A172 (cell line): ENCODE results near the gene HMGXB4. TPM values are rescaled to one million over a fixed set of nuclear protein-coding genes. Genes with fewer than 3 reads are reported as not detected.

Experiments used
- DNase-seq: peaks from one replicate; pipeline ENCODE4 v3.0.0-alpha.2; 2015; ENCODE audit warnings: low spot score
- total RNA-seq: library from RNA; depleted of rRNA; stranded (reverse); fragments of >200 nt; shearing (Covaris generic); gene quantifications from 2 replicates; pipeline ENCODE4 v1.2.3, GENCODE V29; 2014

Gene HMGXB4
- total RNA-seq, 1 experiment from 2014 or later = 12.9 TPM

- no peak for DNase-seq
Observed at GRCh38 chr22:35310556-35311550, 53.6 kb downstream of the HMGXB4 start.

DNA sequence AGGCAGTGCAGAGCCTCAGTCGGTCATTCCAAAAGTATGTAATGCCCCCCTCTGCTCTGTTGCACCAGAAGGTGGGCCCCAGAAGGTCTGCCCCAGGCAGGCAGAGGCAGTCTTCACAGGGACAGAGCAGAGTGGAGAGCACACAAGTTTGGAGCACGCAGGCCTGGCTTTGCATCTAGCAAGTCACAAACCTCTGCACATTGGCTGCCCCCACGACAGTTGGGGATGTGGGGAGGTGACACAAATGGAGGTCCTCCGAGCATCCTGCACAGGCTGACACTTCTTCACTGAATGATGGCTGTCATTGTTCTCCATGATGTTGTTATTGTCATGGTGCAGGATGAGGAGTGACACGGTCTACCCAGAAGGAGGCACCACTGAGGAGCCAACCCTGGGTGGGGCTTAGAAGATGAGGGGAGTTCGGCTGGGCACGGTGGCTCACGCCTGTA is 54.3 kb downstream of the HMGXB4 start:
- DNase-seq = no peak

DNA sequence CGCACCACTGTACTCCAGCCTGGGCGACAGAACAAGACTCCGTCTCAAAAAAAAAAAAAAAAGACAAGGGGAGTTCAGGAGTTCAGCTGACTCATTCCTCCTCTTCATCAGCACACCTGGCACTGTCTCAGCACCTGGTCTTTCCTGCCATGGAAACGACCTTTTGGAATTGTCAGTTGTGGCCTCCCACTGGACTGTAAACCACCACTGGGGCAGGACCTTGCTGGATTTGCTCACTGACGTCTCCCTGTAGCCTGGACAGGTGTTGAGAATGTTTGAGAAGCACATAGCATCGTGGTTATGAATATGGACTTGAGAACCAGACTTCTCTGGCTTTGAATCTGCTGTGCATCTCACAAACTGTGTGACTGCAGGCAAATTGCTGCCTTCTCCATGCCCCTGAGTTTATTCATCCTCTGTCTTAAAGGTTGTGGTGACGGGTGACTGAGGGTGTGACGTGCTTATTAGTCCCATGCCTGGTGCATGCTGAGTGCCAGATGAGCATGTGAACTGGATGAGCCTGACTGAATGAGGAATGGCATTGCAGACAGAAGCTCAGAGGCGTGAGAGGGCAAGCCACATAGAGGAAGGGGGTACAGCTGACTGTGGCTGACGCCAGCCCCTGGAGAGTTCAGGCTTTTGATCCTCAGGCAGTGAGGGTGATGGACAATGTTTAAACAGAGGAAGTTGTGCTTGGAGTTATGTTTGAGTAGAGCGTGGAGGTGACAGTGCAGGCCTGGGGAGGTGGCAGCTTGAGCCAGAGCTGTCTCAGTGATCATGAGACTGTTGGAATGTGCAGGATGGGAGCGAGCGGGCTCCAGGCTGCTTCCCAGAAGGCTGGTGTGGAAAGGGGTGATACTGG is 55.1 kb downstream of the HMGXB4 start:
- DNase-seq = peak; percentile 67

GRCh38 chr22:35313311-35314121 is 56.2 kb downstream of the HMGXB4 start:
- peak; percentile 87 for DNase-seq

DNA sequence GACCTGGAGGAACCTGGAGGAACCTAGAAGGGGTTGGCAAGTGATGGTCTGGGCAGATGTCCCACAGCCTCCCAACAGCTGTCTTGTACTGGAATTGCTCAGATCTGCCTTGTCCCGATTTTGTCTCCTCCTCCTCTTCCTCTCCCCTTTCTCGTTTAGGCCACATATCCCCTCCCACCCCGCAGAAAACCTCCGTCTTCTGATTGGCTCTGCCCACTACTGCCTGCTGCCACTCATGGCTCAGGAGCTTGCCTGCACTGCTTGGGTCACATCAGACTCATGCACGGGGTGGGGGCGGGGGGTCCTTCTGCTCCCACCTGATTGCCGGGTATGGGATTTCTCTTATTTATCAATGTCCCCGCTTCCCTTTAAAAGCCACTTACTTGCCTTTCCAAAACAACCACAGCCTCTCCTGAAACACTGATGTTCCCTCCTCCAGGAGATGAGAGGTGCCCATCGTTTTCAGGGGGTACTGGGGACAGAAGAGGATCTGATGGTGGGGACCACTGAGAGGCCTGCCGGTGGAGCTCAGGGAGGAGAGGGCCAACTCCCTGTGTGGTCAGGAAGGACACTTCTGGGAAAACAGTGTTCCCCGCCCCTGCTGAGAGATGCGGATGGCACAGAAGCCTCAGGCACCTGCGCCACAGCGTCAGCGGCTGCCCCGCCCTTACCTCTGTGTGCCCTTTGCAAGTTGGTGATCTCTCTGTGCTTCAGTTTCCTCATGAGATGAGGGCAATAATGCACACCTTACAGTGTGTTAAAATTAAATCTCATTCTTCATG is 57.1 kb downstream of the HMGXB4 start:
- no peak for DNase-seq

GRCh38 chr22:35315141-35315854 is 58.0 kb downstream of the HMGXB4 start:
- no peak for DNase-seq

DNA sequence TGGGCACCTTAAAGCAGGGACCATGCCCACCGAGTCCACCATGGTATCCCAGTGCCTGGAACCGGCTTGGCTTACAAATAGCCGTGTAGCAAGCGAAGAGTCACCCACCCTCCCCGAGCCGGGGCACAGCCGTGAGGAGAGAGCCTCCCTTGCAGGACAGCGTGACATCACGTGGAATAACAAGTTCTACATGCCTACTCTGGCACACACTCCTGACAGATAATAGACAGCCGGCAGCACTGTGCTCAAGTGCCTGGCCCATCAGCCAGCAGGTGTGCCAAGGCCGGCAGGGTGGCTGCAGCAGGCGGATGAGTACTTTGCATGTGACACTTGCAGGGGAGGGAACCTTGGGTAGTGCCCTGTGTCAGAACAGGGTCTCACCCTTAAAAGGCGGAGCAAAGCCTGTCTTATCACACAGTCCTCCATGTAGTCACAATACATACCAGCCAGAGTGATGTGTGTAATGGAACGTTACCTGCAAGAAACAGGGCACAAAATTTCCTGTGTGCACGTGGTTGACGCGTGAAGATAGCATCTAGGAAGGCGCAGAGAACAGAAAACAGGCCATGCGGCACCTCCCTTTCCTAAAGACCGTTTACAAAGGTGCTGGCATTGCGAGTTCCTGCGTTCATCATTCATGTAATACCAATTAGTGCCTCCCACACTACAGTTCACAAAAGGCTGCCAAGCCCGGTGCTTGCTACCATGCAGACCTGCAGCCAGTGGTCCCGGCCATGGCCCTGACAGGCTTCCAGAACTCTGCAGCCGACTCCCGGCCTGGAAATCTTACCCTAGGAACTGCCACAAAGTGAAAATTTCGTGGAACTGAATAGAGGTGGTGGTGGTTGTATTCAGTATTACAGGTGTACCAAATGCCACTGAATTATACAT is 58.8 kb downstream of the HMGXB4 start:
- DNase-seq = no peak

GRCh38 chr22:35316751-35317150 is 59.5 kb downstream of the HMGXB4 start:
- no peak for DNase-seq

GRCh38 chr22:35317680-35318290 is 60.5 kb downstream of the HMGXB4 start:
- no peak for DNase-seq

DNA sequence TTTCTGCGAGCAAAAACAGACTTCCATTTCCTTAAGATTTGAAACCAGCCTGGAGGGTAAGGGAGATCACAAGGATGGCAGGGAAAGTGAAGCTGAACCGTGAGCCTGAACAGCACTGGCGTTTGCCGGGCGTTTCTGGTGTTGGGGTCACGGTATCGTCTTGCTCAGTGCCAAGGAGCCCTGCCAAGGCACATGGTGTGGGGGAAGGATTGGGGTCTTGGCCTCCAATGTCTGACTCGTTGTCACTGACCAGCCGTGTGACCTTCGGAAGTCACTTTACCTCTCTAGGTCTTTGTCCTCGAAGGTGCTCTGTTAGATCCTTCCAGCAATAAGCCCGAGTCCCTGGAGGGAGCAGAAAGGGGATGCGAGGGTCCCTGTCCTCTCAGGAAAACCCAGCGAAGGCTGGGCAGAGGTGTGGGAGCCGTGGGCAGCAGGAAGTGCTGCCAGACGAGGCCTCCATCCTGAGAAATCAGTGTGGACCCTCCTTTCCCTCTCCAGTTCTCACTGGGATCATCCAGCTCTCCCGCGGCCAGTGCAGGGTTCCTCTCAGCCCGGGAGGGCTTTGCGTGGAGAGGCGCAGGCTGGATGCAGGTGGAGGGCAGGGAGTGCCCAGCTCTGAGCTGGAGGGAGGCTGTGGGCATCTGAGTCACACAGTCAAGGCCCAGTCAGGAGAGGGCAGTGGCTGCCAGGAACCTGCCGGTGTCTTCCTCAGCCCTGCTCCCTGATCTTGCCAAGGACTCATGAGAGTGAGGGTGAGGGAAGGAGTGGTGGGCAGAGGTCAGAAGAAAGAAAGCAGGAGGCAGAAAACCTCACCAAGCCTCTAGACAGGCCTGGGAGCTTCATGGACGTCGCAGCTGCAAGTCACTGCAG is 61.3 kb downstream of the HMGXB4 start:
- DNase-seq = no peak

- DNase-seq = no peak
Observed at GRCh38 chr22:35319244-35319985, 62.1 kb downstream of the HMGXB4 start.

- no peak for DNase-seq
Observed at GRCh38 chr22:35322126-35322525, 64.8 kb downstream of the HMGXB4 start.

DNA sequence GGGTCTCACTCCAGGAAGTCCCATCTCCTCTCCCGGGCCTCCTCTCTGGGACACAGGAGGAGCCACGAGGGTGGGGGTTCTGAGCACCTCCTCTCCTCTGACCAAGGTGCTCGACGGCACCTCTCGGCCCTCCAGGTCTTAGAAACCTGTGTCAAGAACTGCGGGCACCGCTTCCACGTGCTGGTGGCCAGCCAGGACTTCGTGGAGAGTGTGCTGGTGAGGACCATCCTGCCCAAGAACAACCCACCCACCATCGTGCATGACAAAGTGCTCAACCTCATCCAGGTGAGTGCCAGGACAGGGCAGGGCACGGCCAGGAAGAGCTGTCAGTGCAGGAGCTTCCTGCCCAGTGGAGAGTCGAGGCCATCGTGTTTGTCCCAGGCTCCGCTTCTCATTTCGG is 65.6 kb downstream of the HMGXB4 start:
- DNase-seq = no peak

GRCh38 chr22:35323305-35323704 is 66.0 kb downstream of the HMGXB4 start:
- DNase-seq = no peak

GRCh38 chr22:35324067-35324466 is 66.8 kb downstream of the HMGXB4 start:
- DNase-seq = no peak

- DNase-seq = no peak
Observed at GRCh38 chr22:35324762-35325161, 67.5 kb downstream of the HMGXB4 start.

DNA sequence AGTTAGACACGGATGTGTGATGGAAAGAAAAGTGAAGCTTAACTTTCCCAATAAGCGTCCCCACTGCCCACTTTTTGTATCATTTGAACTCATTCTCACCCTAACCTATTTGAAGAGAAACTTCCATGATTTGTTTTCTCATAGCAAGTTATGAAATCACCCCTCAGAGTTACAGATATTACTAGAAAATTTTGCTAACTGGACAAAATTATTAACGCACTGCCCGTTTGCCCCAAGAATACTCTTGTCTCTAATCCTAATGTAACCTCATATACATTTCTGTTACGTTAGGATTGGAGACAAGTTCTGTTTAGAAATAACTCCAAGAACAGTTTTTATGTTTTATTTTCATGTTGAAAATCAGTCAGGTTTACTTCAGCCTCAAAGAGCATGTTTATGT is 67.9 kb downstream of the HMGXB4 start:
- no peak for DNase-seq
